ENCODE results near the gene PHACTR3.
"Not testable (repeated sequence)": the region's sequence is repeated elsewhere in the genome, so short reads cannot be mapped to it uniquely, and the experiment has no call there.

Gene PHACTR3

DNA sequence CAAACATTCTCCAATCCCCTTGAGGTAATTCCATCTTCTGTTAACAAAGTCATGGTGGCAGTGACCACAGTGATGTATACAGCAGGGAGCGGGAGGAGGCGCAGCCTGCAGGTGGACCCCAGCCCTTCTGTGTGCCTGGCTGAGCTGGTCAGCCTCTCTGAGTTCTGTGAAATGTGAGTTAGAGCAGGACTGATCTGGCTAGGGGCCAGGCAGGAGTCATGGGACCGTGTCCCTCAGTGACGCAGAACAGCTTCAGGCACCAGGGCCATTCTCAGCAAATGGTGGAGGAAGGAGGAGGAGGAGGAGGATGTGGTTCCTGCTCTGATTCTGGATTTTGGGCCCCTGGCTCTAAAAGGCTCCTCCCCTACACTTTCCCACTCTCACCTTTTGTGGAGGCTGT lies 6.9 kb downstream of the PHACTR3 start:
- TF ChIP-seq, protein P1, sequence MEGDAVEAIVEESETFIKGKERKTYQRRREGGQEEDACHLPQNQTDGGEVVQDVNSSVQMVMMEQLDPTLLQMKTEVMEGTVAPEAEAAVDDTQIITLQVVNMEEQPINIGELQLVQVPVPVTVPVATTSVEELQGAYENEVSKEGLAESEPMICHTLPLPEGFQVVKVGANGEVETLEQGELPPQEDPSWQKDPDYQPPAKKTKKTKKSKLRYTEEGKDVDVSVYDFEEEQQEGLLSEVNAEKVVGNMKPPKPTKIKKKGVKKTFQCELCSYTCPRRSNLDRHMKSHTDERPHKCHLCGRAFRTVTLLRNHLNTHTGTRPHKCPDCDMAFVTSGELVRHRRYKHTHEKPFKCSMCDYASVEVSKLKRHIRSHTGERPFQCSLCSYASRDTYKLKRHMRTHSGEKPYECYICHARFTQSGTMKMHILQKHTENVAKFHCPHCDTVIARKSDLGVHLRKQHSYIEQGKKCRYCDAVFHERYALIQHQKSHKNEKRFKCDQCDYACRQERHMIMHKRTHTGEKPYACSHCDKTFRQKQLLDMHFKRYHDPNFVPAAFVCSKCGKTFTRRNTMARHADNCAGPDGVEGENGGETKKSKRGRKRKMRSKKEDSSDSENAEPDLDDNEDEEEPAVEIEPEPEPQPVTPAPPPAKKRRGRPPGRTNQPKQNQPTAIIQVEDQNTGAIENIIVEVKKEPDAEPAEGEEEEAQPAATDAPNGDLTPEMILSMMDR (IDR thresholded peaks at IDR 0.05), result no peak
- no peak for DNase-seq (ENCODE audit: low spot score)
- Histone ChIP-seq H3K27ac (no peak overlapping the region), H3K4me3 (no peak overlapping the region)

DNA sequence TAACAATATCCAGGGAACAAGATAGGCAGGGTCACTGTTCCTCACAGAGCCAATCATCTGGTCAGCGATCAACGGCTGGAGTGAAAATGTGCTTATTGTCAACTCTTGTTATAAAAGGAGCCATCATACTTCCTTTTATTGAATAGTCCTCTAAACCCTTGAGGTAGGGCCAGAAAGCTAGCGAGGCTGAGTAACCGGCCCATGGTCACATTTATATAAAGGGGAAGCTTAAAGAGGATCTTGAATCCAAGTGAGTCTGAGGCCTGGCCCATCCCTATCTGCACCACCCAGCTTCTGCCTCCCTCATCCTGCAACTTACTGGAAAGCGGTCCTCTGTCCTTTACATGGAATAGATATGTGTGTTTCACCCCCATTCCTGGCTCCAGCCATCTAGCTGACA lies 9.5 kb downstream of the PHACTR3 start:
- DNase-seq (ENCODE audit: low spot score), result no peak
- Histone ChIP-seq H3K27ac (no peak overlapping the region), H3K4me3 (no peak overlapping the region)
- TF ChIP-seq, protein P1 (IDR thresholded peaks at IDR 0.05), result no peak

DNA sequence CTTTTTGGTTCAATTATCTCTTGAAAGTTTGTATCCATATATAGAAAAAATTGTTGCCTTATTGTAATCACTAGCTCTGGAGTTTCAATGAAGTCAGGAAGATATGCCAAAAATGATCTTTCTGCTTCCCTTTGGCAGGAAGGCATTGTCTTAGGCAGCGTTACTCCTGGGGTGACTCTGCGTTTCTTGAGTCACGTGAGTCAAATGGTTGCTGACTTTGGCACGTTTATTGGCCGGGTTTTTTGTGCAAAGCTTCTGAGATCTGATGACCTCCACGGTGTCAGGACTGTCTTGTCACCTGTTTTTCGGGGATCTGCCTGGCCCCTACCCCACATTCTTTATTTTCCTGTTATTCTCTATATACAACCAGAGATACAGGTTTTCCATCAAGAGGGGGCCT lies 10.4 kb downstream of the PHACTR3 start:
- DNase-seq (ENCODE audit: low spot score), result no peak
- TF ChIP-seq, protein P1 (IDR thresholded peaks at IDR 0.05), result no peak
- H3K27ac ChIP-seq, result no peak overlapping the region

DNA sequence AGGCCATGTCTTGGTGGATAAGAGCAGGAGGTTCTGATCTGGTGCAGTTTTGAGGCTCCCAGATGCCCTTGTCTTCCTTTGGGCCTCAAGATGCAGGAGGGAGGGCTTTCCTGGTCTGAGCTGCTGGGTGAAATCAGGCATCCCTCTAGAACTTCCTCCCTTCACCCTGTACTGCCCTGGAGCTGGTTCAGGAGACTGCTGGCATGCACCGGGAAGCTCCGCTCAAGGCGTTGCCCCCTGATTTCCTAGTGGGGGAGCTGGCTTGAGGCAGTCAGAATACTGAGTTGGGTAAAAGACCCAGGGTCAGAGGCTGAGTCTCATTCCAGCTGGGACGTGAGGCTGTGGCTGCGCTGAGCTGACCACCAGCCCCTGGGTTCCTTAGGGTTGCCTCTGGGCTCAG lies 12.0 kb downstream of the PHACTR3 start:
- Histone ChIP-seq H3K27ac (no peak overlapping the region), H3K4me3 (no peak overlapping the region)
- TF ChIP-seq, protein P1 (IDR thresholded peaks at IDR 0.05), result no peak
- no peak for DNase-seq (ENCODE audit: low spot score)

More for the DNA sequence above, 10.4 kb downstream of the PHACTR3 start:
- no peak overlapping the region for H3K4me3 ChIP-seq

DNA sequence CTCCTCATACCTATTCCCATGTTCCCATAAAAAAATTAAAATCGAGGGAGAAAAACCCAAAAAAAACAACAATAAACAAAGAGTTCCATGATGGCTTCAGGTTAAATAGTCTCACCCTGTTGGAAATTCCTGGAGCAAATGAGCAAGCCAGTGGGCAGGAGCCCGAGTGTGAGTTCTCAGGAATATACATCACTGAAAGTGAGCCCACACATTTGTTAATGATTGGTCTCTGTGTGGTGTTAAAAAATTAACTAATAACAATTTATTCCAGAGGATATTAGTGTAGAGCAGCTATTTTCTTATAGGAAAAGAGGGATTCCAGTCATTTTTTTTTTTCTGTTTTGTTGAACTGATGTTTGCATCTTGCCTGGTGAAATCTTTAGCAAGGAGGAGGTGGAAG lies 12.9 kb downstream of the PHACTR3 start:
- no peak overlapping the region for H3K27ac ChIP-seq

DNA sequence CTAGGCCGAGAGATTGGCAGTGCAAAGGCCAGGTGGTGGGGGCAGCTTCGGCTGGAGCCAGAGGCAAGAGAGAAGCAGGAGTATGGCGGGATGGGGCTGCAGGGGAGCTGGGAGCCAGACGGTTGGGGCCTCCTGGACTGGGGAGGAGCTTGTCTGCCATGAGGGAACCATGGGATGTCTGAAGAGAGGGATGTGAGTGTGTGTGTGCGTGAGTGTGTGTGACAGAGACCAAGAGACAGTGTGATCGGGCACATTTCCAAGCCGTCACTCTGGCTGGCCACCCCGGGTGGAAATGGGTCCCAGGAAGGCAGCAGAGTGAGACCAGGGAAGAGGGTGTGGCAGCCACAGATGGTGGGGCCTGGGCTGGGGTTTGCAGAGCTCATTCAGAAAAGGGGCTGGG lies 13.8 kb downstream of the PHACTR3 start:
- H3K4me3 ChIP-seq, result no peak overlapping the region
- H3K27ac ChIP-seq, result no peak overlapping the region
- no peak for DNase-seq (ENCODE audit: low spot score)
- TF ChIP-seq, protein P1 (IDR thresholded peaks at IDR 0.05), result no peak

More for the DNA sequence above, 12.9 kb downstream of the PHACTR3 start:
- no peak for DNase-seq (ENCODE audit: low spot score)
- TF ChIP-seq, protein P1 (IDR thresholded peaks at IDR 0.05), result no peak
- H3K4me3 ChIP-seq, result no peak overlapping the region

DNA sequence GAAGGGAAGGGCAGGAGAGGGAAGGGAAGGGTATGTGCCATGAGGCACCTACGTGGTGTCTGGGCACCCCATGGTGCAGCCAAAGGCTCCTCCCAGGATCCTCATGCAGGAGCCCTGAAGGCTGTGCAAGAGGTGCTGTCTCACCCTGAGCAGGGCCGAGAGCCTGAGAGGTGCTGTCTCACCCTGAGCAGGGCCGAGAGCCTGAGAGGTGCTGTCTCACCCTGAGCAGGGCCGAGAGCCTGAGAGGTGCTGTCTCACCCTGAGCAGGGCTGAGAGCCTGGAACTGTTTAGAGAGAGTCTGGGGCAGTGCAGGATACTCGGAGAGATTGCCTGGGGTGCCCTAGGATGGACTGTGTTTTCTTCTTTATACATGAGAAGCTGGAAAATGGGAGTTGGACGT lies 14.2 kb downstream of the PHACTR3 start:
- not testable (repeated sequence) for H3K27ac ChIP-seq; DNase-seq (ENCODE audit: low spot score); H3K4me3 ChIP-seq

Data from coronary artery (tissue), 2 donors.